GM21360 (cell line): ENCODE results near the gene HOXD3.

ENCODE experiments used
- ATAC-seq: cut with Tn5 transposase; IDR thresholded peaks from one replicate; pipeline ENCODE4 v1.9.1; 2021; ENCODE audit warnings: mild to moderate bottlenecking, moderate library complexity; ENCODE audit not compliant: unreplicated experiment

HOXD3 gene

DNA sequence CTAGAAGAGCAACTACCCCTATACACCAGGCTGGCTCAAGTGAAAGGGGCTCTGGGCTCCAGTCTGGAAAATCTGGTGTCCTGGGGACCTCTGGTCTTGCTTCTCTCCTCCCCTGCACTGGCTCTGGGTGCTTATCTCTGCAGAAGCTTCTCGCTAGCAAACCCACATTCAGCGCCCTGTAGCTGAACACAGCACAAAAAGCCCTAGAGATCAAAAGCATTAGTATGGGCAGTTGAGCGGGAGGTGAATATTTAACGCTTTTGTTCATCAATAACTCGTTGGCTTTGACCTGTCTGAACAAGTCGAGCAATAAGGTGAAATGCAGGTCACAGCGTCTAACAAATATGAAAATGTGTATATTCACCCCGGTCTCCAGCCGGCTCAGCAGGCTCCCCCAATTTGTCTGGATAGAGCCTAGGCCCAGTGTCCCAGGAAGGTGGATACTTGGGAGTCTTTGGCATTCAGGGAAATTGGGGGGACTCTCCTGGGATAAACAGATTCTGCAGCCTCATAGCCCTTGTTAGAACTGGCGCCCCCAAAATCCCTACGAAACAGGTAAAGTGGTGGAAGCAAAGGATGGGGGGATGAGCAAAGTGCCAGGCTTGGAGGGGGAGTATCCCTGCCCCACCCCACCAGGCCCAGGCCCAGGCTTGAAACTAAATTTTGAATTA, 8.2 kb upstream of the HOXD3 start:
- ATAC-seq: no peak

DNA sequence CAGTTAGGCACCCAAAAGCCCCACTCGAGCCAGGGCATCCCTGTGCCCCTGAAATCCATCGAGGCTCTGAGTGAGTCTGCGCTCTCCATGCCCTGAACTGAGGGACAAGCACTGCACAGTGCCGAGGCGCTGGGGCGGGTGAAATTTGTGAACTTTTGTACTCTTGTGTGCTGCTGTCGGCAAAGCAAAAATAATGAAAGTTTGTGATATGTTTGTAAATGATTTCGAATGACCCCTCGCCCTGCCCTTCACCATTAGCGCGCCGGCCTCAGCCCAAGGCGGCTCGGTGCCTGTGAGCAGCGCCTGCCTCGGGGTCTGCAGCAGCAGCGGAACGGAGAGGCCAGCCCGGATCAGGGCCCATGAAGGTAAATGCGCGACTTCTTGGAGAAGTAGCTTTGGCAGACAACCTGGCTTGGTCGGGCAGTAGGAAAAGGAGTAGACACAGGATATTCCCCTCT, 7.6 kb upstream of the HOXD3 start:
- no peak for ATAC-seq

DNA sequence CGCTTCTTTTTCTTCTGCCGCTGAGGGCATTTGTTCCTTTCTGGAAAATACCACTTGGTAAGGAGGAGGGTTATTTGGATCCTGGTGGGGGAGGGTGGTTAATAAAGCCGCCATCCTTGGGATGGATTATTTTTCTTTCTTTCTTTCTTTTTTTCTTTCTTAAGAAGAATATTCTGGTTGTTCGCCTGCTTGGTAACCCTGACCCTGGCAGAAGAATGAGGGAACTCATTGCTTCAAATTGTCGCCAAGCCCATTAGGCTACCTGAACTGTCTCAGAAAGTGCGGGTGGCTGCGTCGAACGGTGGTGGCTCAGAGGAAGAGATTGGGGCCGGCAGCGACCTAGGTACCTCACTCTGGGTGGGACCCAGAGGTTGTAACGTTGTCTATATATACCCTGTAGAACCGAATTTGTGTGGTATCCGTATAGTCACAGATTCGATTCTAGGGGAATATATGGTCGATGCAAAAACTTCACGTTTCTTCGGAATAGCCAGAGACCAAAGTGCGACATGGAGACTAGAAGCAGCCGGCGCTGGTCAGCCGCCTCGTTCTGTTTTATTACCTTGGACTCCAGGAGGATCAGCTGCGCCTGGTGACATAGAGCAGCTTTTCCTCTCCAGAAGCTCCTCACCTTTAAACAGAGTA, 7.0 kb upstream of the HOXD3 start:
- ATAC-seq: no peak

DNA sequence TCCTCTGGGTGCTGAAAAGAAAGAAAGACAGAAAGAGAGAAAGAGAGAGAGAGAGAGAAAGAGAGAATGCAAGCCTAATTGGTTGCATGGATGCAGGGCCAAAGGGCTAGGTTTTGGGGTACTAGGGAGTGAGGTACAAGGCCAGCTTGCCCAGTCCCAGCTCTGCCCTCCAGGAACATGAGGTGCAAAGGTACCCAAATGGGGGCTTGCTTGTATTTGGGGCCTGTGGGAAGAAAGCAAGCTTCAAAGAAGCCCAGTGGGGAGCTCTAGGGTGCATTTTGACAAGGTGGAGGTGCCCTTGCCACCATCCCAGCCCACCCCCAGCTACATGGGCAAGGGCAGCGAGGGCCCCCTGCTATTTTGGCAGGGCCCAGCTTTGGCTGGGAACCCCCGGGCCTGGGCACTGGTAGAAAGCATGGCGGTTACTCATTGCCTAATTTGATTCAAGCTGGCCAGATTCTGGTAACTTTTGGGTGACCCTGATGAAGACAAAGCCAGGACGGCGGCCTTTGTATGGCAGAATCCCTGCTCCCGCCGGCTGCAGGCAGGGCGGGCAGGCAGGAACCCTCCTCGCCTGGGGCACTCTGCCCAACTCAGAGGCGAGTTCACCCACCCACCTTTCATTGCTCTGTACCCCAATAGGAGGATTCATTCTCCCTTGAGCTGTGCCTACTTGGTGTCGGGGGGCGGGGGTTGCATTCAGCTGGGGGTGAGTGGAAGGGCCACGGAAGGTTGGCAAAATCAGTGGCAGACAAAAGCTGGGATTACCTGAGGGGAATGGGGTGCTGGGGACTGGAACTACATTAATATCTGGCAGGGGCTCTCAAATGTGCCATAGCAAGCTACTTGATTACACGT, 6.3 kb upstream of the HOXD3 start:
- no peak for ATAC-seq

DNA sequence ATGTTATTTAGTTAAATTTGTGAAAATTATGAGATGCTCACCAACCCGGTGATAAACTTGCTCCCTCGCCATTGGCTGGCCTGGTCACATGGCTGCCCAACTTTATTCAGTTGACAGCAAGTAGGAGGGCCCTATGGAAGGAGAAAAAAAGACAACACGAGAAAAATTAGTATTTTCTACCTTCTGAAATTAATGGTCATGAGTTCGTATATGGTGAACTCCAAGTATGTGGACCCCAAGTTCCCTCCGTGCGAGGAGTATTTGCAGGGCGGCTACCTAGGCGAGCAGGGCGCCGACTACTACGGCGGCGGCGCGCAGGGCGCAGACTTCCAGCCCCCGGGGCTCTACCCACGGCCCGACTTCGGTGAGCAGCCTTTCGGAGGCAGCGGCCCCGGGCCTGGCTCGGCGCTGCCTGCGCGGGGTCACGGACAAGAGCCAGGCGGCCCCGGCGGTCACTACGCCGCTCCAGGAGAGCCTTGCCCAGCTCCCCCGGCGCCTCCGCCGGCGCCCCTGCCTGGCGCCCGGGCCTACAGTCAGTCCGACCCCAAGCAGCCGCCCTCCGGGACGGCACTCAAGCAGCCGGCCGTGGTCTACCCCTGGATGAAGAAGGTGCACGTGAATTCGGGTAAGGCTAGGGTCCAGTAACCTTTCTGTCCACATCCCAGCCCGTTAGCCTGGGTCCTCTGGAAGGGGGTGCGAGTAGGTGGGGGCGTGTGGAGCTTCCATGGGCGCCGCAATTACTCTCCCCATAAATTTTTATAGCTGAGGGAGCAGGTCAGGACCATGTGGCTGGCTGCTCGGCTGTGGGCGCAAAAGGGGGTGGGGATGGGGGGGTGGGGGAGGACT, 5.4 kb upstream of the HOXD3 start, which contains the start of gene HOXD4:
HOXD4 (plus strand) TSS at position 109 of the 846 bp plus-strand sequence; CDS start at position 193, 84 bp downstream.
- ATAC-seq: no peak

DNA sequence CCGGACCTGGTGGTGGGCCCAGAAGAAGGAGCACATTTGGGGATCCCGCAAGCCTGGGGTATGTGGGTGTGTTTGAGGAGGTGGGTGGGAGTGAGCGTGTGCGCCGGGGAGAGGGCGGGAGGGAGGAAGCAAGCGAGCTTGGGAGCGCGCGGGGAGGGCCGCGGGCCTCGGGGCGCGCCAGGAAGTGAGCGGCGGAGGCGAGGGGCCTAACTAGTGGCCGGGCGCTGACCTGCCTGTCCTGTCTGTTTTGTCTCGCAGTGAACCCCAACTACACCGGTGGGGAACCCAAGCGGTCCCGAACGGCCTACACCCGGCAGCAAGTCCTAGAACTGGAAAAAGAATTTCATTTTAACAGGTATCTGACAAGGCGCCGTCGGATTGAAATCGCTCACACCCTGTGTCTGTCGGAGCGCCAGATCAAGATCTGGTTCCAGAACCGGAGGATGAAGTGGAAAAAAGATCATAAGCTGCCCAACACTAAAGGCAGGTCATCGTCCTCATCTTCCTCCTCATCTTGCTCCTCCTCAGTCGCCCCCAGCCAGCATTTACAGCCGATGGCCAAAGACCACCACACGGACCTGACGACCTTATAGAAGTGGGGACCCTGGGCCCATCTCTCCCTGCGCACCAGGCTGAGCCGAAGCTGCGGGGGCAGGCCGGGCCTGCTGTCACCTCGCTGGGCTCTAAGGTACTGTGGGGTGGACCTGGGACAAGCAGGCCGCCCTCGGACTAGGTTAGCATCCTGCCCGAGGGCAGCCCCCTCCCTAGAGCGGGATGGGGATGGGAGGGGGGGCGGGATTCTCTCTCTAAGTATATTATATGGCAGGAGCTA, 4.5 kb upstream of the HOXD3 start:
- no peak for ATAC-seq

DNA sequence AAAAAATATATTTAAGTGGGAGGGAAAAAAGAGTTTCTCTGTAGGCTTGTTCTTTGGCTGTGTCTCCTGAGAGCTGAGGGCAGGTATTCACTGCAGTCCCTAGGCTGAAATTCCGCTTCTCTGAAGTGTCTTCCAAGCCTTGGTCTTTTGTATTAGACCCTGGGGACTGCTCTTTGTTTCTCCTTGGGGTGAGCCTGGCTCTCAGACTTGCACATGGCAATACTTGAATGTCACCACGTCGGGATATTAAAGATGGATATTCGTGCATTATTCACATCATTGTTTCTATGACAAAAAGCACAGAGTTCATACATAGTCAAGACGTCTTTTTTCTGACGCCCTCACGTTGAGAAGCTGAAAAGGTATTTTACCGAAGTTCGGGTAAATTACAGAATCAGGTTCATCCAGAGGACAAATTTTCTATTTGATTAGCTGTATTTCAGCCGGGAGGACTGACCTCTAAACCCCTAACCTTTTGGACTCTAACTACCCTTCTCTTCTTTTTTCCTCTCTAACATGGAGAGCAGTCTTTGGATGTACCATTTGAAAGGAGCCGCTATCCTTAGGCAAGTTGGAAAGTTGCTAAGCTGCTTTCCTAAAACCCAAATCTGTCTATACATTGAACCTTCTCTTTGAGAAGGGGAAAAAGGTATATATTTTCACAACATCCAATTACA, 2.4 kb upstream of the HOXD3 start:
- no peak for ATAC-seq

DNA sequence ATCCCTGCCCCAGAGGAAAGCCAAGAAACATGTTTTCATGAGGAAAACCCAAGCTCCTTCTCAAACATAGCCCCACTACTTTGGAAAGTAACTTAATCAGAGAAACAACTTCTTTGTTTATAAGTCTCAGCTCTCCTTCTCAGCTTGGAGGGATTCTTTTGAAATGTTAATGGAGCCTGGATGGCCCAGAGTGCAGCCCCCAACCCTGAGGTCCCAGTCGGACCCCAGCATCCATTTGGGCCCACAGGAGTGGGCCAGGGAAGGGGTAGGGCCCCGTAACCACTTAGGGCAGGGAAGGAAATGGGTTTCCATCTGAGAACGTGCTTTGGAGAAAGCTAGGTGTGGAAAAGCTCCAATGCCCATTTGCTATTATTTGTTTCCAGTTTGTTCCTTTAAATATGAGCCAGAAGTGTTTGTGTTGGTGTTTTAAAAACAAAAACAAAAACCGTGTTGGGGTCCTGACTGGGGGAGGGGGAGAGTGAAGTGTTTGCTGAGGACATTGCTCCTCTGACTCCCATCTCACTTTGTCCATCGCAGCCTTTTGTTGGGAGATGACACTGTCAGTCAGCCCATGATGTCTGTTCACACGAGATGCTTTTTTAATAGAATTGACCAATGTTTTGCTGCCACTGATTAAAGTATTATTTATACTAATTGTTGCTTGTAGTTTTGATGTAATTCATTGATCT, 1.6 kb upstream of the HOXD3 start:
- ATAC-seq: no peak

DNA sequence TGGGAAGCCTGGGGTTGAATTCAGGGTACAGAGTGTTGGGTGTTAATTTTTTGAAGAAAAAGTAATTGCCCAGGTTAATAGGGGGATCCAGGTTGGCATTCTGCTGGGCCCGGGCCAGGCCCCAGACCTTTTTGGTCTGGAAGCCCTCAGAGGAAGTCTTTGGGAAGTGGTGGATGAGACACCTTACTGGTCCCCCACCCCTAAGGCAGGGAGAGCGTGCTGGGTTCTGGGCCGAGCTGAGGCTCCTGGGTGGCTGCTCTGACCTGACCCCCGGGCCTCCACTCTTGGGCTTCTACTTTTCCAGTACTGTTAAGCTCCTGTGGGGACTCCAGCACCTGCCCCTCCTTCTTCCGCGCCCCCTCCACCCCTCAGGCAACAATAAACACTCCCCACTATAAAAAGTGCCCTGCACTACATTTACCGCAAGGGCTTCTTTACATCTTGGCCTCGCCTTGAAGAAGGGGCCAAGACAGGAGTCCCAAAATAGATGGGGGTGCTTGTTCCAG, 753 bp upstream of the HOXD3 start:
- no peak for ATAC-seq

DNA sequence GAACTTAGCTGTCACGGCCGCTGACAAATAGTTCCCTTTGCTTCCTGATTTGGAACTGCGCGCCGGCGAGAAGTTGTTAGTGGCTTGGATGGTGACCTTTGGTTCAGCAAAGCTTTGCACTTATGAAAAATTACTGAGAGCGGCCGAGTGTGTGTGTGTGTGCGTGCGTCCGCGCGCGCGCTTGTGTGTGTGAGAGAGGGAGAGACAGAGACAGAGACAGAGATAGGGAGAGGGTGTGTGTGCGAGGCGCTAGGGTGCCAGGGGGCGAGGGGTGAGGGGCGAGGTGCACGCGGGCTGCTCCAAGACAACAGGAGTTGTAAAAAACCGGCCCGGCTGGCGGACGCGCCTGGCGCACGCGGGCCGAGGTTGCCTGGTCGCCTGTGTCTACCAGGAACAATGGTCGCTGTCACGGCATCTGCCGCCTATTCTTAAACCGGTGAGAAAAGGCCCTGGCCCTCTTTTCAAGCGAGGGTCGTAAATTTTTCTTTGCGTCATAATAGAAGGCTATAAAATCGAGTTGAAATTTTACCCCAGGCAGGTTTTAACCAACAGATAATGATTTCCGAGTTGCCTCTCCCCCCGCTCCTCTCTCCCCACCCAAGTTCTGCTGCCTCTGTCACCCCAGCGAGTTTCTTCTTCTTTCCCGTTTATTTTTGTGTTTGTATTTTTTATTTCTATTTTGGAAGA, 535 bp downstream of the HOXD3 start:
- no peak for ATAC-seq

DNA sequence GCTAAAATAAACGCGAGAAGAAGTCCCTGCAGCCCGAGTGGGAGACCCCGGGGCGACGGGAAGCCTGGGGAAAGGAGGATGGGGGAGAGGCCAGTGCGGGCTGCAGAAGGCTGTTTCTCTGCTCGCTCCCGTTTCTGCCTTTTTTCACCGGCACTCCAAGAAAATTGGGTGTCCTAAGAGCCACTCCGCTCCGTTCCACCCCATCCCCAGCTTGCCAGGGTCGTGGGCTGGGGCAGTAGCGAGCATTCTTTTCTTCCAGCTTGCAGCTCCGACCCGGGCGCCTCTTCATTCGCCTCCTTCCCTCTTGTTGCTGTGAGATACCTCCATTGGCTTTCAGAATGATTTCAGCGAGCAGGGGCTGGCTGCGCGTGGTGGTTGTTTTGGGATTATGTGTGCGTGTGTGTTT, 1.1 kb downstream of the HOXD3 start:
- ATAC-seq: no peak

DNA sequence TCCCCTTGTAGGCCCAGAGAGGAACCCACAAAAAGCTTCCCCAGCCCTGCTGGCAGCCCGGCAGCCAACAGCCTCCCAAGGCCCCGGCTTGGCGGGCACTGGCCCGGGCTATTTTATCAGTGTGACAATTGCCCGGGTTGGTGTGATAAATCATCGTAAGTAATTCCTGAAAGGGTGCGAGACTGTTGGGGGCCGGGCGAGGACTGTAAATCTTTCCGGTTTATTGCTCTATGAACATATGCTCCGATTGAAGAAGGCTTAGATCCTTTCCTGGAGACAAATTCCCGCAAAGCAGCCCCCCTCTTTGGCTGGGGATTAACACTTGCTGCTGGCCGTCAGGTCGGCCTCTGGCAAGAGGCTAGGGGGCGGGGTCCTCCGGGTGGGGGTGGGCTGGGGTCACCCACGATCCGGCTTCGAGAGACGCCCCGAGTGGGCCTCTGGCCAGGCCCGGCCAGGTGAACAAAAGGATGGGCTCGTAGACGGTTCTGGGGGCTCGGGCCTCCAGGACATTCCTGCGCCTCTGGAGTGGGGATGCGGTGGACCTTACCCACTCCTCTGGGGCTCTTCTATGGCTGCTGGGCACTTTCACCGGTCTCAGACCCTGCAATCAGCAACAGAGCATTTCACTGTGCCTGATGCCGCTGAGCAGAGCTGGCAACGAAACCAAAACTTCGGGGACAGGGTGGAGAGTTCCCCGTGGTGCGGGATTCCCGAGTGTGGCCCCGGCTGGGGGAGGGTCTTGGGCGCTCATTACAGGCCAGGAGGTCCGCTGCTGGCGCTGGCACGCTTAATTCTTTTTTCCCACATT, 2.0 kb downstream of the HOXD3 start:
- ATAC-seq: no peak

DNA sequence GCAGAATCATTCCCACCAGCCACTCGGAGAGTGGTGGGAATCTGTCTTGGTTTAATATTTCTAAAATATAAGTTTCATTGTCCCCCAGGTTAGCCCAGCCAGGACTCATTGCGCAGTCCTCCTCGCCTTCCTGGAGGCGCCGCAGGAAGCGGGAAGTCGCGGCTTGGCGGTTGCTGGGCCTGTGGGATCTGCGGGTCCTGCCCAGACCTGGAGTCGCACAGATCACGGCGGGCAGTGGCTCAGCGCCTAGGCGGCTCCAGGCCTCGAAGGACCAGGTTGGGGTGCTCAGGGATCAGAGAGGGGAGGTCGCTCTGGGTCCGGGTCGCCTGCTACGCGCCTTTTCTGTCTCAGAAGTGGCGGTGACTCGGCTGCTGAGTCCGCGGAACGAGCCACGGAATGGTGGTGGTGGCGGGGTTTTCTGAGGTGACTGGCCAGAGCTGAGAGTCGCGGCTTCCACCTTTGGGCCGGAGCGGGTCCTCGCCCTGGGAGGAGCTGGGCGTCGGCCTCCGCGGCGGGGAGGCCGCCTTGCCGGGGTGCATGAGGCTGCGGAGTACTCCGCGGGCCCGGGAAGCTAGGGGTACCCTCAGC, 2.6 kb downstream of the HOXD3 start:
- ATAC-seq: no peak

DNA sequence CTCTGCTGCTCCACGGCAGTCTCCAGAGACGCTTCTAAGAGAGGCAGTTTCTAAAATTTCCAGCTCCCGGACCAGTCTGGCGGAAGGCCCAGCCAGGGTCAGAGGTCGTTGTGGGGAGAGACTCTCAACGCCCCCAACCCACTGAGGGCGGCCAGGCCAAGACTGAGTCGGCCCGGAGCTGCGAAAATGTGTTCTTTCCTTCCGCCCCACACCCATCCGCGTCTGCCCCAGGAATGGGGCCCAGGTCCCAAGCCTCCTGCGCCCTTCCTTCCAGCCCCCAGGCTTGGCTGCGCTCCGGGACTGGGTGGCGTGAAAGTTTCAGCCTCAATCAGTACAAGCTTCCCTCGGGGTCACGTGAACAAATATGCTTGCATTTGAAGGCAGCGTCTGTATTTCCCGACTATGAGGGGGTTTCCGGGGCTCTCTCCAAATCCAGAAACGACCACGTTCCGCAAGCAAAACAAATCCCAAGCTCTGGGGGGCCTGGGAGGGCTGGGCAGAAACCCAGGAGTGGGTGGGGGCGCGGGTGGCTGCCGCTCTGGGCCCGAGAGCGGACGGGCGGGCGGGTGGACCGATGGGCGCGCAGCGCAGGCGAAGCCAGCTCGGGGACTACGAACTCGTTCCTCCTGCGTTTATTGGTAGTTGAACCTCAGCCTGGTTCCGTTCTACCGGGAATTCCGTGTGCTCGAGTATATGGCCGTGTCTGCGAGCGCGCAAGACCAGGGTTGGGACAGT, 3.3 kb downstream of the HOXD3 start:
- no peak for ATAC-seq

DNA sequence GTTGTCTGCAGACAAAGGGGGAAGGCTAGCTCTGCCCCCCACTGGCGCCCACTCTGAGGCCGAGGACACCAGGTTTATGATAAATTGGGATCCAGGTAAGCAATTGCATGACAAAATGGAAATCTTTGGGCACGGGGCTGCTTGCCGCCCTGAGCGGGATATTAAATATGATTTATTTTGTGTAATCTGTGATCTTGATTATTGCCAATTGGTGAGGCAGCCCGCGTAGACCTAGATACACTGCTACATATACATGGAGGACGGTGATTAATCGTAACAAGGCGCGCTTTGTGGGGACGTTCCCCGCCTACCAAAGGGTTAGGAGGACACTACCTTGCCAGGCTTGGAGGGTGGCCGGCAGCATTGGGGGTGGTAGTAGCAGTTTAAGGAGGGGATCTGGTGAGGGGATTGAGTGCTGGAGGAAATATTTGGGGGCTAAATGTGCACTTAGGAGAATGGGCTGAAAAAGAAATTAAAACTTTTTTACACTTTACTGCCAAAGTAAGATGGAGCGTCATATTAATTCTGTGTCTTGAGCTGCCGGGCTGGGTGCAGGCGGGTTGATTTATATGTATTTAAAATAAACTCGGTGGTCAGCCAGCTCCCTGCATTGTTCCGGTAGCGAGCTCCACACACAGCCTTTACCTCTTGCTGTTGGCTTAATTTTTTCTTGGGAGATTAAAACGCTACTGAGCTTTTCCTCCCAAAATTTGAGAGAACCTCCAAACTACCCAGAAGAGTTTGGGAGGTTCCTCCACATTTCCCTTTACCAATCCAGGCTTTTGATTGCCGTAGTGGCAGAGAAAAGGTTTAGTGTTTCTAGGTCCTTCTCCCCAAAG, 4.1 kb downstream of the HOXD3 start:
- ATAC-seq: no peak
